DOHH2 (cell line): ENCODE results near the gene SPATS1.

Source experiments
- H3F3A ChIP-seq: fragments of 200-600 bp; sonication (generic), shearing (Covaris generic); 2 replicates; pipeline ENCODE4 v1.6.0; 2016; ENCODE audit warnings: antibody characterized with exemption, mild to moderate bottlenecking; ENCODE audit not compliant: control insufficient read depth, insufficient read depth
- H3K27ac ChIP-seq: fragments of 200-600 bp; sonication (generic); 2 replicates; pipeline ENCODE4 v1.5.1; 2014; ENCODE audit warnings: low read depth, mild to moderate bottlenecking, low read length, moderate library complexity
- H3K27me3 ChIP-seq: fragments of 200-600 bp; sonication (generic); 2 replicates; pipeline ENCODE4 v1.6.1; 2014; ENCODE audit warnings: mild to moderate bottlenecking, low read length, mixed read lengths; ENCODE audit not compliant: control insufficient read depth
- H3K36me3 ChIP-seq: fragments of 200-600 bp; sonication (generic); 2 replicates; pipeline ENCODE4 v1.6.1; 2014; ENCODE audit warnings: mild to moderate bottlenecking, low read length, moderate library complexity, mixed read lengths; ENCODE audit not compliant: control insufficient read depth
- H3K4me1 ChIP-seq: fragments of 200-600 bp; sonication (generic); 2 replicates; pipeline ENCODE4 v1.6.1; 2014; ENCODE audit warnings: mild to moderate bottlenecking, low read length, mixed read lengths; ENCODE audit not compliant: control insufficient read depth
- H3K4me2 ChIP-seq: fragments of 200-600 bp; sonication (generic); 2 replicates; pipeline ENCODE4 v1.6.0; 2014; ENCODE audit warnings: mild to moderate bottlenecking, low read length, moderate library complexity
- H3K4me3 ChIP-seq: fragments of 200-600 bp; sonication (generic); 2 replicates; pipeline ENCODE4 v1.5.1; 2014; ENCODE audit warnings: mild to moderate bottlenecking, low read length, mixed read lengths
- H3K79me2 ChIP-seq: fragments of 200-600 bp; sonication (generic); 2 replicates; pipeline ENCODE4 v1.6.1; 2014; ENCODE audit warnings: mild to moderate bottlenecking, low read length, mixed read lengths; ENCODE audit not compliant: control insufficient read depth
- H3K9me2 ChIP-seq: fragments of 200-600 bp; sonication (generic); replicated peaks from 2 replicates; pipeline ENCODE4 v1.6.1; 2014; ENCODE audit warnings: mild to moderate bottlenecking, low read length, mixed read lengths; ENCODE audit not compliant: control insufficient read depth
- H3K9me3 ChIP-seq: fragments of 200-600 bp; sonication (generic); 2 replicates; pipeline ENCODE4 v1.6.1; 2014; ENCODE audit warnings: antibody characterized with exemption, low read length, mixed read lengths; ENCODE audit not compliant: control insufficient read depth, insufficient read depth
- H4K20me1 ChIP-seq: fragments of 200-600 bp; sonication (generic); 2 replicates; pipeline ENCODE4 v1.6.0; 2014; ENCODE audit warnings: low read depth, mild to moderate bottlenecking, antibody characterized with exemption, low read length, moderate library complexity; ENCODE audit not compliant: control insufficient read depth, insufficient read depth
- EZH2phosphoT487 ChIP-seq: fragments of 200-600 bp; sonication (generic); IDR thresholded peaks from 2 replicates; pipeline ENCODE4 v1.6.1; 2017; ENCODE audit warnings: borderline replicate concordance, mild to moderate bottlenecking, antibody characterized with exemption, low read length, moderate library complexity, mixed read lengths
- TF ChIP-seq, protein P1 (sequence below): fragments of 200-600 bp; sonication (generic); IDR thresholded peaks from one replicate; pipeline ENCODE4 v1.5.1; 2014; ENCODE audit warnings: antibody characterized with exemption, mild to moderate bottlenecking, low read depth, low read length; ENCODE audit not compliant: poor library complexity, severe bottlenecking

Gene SPATS1

DNA sequence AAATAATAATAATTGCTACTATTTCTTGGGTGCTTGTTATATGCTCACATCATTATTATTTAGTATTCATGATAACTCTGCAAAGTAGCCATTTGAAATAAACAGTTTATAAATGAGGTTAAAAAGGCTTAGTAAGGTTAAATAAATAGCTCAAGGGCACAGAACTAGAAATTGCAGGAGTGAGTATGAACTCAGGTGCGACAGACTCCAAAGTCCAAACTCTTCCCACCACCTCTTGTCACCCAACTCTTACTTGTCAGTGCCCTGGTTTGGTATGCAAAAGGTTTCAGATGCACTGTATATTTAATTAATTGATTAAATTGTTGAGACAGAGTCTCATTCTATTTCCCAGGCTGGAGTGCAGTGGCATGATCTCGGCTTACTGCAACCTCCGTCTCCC lies 24.3 kb downstream of the SPATS1 start:
- TF ChIP-seq, protein P1, sequence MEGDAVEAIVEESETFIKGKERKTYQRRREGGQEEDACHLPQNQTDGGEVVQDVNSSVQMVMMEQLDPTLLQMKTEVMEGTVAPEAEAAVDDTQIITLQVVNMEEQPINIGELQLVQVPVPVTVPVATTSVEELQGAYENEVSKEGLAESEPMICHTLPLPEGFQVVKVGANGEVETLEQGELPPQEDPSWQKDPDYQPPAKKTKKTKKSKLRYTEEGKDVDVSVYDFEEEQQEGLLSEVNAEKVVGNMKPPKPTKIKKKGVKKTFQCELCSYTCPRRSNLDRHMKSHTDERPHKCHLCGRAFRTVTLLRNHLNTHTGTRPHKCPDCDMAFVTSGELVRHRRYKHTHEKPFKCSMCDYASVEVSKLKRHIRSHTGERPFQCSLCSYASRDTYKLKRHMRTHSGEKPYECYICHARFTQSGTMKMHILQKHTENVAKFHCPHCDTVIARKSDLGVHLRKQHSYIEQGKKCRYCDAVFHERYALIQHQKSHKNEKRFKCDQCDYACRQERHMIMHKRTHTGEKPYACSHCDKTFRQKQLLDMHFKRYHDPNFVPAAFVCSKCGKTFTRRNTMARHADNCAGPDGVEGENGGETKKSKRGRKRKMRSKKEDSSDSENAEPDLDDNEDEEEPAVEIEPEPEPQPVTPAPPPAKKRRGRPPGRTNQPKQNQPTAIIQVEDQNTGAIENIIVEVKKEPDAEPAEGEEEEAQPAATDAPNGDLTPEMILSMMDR, result no peak
- no peak for TF ChIP-seq EZH2phosphoT487
- Histone ChIP-seq H3K79me2 (no peaks in the 10 kb centered on the region), H3K36me3 (no peaks in the 10 kb centered on the region), H4K20me1 (no peaks in the 10 kb centered on the region; the same call in 1 of the 2 replicates), H3K9me2 (no peaks in the 10 kb centered on the region), H3K9me3 (no peaks in the 10 kb centered on the region), H3K27ac (no peak overlapping the region), H3K27me3 (peaks cover 14% of the 10 kb centered on the region), H3K4me2 (no peak overlapping the region), H3K4me3 (no peak overlapping the region), H3F3A (no peaks in the 10 kb centered on the region), H3K4me1 (no peaks in the 10 kb centered on the region)

DNA sequence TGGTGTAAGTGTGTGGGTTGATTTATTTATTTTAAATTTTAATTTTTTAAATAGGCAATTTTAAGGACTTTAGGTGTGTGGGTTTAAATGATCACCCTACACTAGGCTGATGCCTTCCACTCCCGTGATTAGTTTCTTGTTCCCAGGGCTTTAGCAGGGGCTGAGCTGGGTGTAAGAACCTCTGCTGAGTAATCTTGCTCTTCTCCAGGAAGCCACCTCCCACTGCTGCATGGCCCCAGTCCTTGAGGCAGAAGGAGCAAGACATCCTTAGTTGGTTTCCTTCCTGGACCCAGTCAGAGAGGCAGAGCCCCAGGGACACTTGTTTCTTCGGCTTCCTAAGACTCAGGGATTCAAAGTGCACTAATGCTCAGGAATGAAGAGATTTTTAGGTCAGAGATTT lies 25.2 kb downstream of the SPATS1 start:
- Histone ChIP-seq H3K4me3 (no peak overlapping the region), H3K27ac (no peak overlapping the region), H3K9me3 (no peaks in the 10 kb centered on the region), H3K36me3 (no peaks in the 10 kb centered on the region), H3K4me2 (no peak overlapping the region), H4K20me1 (no peaks in the 10 kb centered on the region), H3F3A (no peaks in the 10 kb centered on the region), H3K27me3 (peaks cover 14% of the 10 kb centered on the region), H3K79me2 (no peaks in the 10 kb centered on the region), H3K9me2 (no peaks in the 10 kb centered on the region), H3K4me1 (no peaks in the 10 kb centered on the region)
- TF ChIP-seq, protein P1, result no peak
- TF ChIP-seq EZH2phosphoT487, result no peak

DNA sequence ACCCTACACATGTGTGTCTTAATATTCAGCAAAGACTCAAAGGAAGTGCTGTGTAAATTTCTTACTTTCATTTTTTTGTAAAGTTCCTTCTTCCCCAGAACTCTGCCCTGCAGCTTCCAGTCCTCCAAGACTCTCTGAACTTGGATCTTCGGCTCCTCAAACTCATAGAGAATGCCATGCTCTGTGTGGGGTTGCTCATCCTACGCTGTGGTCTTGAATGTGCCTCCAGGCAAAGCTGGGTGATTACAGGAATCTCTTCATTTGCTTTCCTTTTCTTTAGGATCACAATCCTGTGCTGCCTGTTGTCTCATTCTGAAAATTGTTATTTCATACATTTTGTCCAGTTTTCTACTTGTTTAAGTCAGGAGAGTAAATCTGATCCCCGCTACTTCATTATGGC lies 30.6 kb downstream of the SPATS1 start:
- Histone ChIP-seq H4K20me1 (no peaks in the 10 kb centered on the region), H3F3A (no peaks in the 10 kb centered on the region), H3K9me2 (no peaks in the 10 kb centered on the region), H3K27ac (no peak overlapping the region), H3K9me3 (no peaks in the 10 kb centered on the region), H3K79me2 (no peaks in the 10 kb centered on the region), H3K4me3 (no peak overlapping the region), H3K4me1 (no peaks in the 10 kb centered on the region), H3K27me3 (peaks cover 15% of the 10 kb centered on the region), H3K36me3 (no peaks in the 10 kb centered on the region), H3K4me2 (no peak overlapping the region)
- TF ChIP-seq EZH2phosphoT487, result no peak
- TF ChIP-seq, protein P1, result no peak

DNA sequence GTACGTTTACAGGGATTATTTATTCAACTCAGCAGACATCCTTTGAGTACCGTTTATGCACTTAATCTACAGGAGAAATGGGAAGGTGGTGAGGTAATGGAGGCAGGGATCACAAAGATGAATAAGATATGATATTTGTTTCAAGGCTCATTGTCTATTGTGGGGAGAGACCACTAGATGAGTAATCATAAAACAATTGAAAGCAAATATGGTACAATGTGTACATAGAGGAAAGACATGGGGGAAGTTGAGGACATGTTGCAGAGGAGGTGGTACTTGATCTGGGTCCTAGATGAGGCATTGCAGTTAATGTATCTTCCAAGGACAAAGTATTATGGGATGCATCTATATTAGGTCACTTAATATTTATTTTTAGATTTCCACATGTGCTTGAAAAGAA lies 31.3 kb downstream of the SPATS1 start:
- Histone ChIP-seq H3K27me3 (peaks cover 12% of the 10 kb centered on the region), H3K36me3 (no peaks in the 10 kb centered on the region), H3K4me2 (no peak overlapping the region), H3K9me3 (no peaks in the 10 kb centered on the region), H3K27ac (no peak overlapping the region), H3K79me2 (no peaks in the 10 kb centered on the region), H3K9me2 (no peaks in the 10 kb centered on the region), H4K20me1 (no peaks in the 10 kb centered on the region), H3F3A (no peaks in the 10 kb centered on the region), H3K4me1 (no peaks in the 10 kb centered on the region), H3K4me3 (no peak overlapping the region)
- no peak for TF ChIP-seq EZH2phosphoT487
- TF ChIP-seq, protein P1, result no peak
